ENCODE measurements around the gene CHP2. TPM values are rescaled to one million over a fixed set of nuclear protein-coding genes. Genes with fewer than 3 reads are reported as not detected.
A peak's percentile ranks its signal among the peaks of the same experiment; 100 is the strongest.

Gene CHP2
- total RNA-seq, 4 donors from 2014 or later, result not detected

DNA sequence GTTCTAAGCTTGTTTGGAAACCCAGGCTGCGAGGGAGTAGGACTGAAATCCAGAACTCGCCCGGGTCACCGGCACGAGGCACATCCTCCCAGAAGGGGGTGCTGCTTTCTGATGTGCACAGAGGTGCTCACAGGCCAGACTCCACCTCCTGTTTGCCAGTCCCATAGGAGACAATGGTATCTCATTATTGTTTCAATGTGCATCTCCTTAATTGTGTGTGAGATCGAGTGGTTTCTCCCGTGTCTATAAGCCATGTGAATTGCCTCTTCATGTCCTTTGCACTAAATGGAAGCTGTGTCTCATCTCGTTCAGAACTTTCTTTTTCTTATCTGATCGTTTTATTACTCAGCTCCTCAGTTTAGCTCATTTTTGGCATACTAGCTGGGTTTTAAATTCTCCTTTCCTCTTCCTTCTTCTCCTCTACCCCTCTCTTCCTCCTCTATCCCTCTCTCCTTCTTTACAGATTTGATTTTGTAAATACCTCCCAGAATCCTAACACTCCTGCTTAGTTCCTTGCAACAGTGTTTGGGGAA lies 48.8 kb downstream of the CHP2 start:
- no peak for DNase-seq (ENCODE audit: extremely low spot score)
- Histone ChIP-seq H3K4me3 (no peak overlapping the region), H3K27me3 (peaks cover 0 to 19% (median 0%) of the 10 kb centered on the region in 4 donors), H3K4me1 (peaks cover 0 to 9% (median 3%) of the 10 kb centered on the region in 4 donors), H3K9me3 (no peaks in the 10 kb centered on the region), H3K27ac (replicated peaks in 1 of 4) (no peak overlapping the region), H3K36me3 (no peaks in the 10 kb centered on the region)
- 9% methylated on average over 9 of the region's 9 CpGs for WGBS
- intact Hi-C loops (cut with DNase I), result loop anchor here (2.0 to 10.0 kb wide), 2 partner anchors 207 to 701 kb away; no protein-coding TSS in a partner anchor
- TF ChIP-seq, protein P1, sequence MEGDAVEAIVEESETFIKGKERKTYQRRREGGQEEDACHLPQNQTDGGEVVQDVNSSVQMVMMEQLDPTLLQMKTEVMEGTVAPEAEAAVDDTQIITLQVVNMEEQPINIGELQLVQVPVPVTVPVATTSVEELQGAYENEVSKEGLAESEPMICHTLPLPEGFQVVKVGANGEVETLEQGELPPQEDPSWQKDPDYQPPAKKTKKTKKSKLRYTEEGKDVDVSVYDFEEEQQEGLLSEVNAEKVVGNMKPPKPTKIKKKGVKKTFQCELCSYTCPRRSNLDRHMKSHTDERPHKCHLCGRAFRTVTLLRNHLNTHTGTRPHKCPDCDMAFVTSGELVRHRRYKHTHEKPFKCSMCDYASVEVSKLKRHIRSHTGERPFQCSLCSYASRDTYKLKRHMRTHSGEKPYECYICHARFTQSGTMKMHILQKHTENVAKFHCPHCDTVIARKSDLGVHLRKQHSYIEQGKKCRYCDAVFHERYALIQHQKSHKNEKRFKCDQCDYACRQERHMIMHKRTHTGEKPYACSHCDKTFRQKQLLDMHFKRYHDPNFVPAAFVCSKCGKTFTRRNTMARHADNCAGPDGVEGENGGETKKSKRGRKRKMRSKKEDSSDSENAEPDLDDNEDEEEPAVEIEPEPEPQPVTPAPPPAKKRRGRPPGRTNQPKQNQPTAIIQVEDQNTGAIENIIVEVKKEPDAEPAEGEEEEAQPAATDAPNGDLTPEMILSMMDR (IDR thresholded peaks at IDR 0.05), result peak; percentile 43 to 48 (median 48)
- TF ChIP-seq EP300 (IDR thresholded peaks at IDR 0.05), result no peak

DNA sequence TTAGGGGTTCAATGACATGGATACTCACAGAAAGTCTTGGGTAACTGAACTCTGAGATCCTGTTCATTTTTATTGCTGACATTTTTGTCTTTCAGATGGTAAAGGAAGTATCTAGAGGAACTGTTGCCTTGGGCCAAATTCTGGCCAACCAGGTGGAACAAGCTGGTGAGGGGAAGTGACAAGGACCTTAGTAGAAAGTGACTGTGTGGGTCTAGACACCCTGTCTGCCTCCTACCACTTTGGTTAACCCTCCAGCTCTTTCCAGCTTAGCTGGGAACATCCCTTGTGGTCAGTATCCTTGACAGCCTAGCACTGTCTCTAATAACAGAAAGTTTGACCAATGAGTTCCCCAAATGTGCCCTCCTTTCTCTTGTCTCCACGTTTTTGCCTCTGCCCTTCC lies 52.2 kb downstream of the CHP2 start:
- TF ChIP-seq, protein P1 (IDR thresholded peaks at IDR 0.05), result no peak
- no peak for TF ChIP-seq POLR2AphosphoS5 (IDR thresholded peaks at IDR 0.05)
- Histone ChIP-seq H3K27me3 (peaks cover 0 to 17% (median 0%) of the 10 kb centered on the region in 4 donors), H3K9me3 (no peaks in the 10 kb centered on the region), H3K4me1 (peaks cover 0 to 9% (median 3%) of the 10 kb centered on the region in 4 donors), H3K36me3 (no peaks in the 10 kb centered on the region), H3K27ac (replicated peaks in 1 of 4) (no peak overlapping the region), H3K4me3 (no peak overlapping the region)
- DNase-seq (ENCODE audit: extremely low spot score), result no peak
- intact Hi-C loops (cut with DNase I), result loop anchor here (10.0 kb wide), 1 partner anchor 698 kb away; no protein-coding TSS in a partner anchor
- WGBS, result 32% methylated on average over 1 of the region's 1 CpG

Other genes starting within 250 kb of the CHP2 start
- gene GGA2, start 244.5 kb upstream of the CHP2 start, total RNA-seq, result 10 to 100 TPM; 20.3 to 37.3 (median 23.0) TPM
- 10 to 100 TPM; 14.2 to 24.4 (median 18.2) TPM for gene EARS2, start 197.7 kb upstream of the CHP2 start, total RNA-seq
- 10 to 100 TPM; 39.1 to 86.8 (median 65.5) TPM for gene UBFD1, start 197.3 kb upstream of the CHP2 start, total RNA-seq
- gene NDUFAB1, start 158.7 kb upstream of the CHP2 start, total RNA-seq, result 100 to 1,000 TPM in 1 of 4 donors, 10 to 100 TPM in 3; 76.6 to 115 (median 84.4) TPM
- gene PALB2, start 113.7 kb upstream of the CHP2 start, total RNA-seq, result 10 to 100 TPM in 1 of 4 donors, 1 to 10 TPM in 3; 6.9 to 13.3 (median 8.6) TPM
- 10 to 100 TPM; 31.1 to 50.7 (median 37.0) TPM for gene DCTN5, start 113.6 kb upstream of the CHP2 start, total RNA-seq
- gene PLK1, start 76.1 kb upstream of the CHP2 start, total RNA-seq, result 1 to 10 TPM in 3 of 4 donors, under 1 TPM in 1; 0.42 to 2.1 (median 1.3) TPM
- under 1 TPM in 1 of 4 donors, not detected in 3; 0.11 TPM for gene ERN2, start 41.8 kb upstream of the CHP2 start, total RNA-seq
- gene PRKCB, start 81.0 kb downstream of the CHP2 start, total RNA-seq, result 10 to 100 TPM in 2 of 4 donors, 1 to 10 TPM in 2; 5.8 to 15.6 (median 9.7) TPM

All from esophagus muscularis mucosa (tissue), 4 donors.